IPS-NIHi7 (cell line): ENCODE data around the gene CACNA1C.
"Not testable (repeated sequence)": the region's sequence is repeated elsewhere in the genome, so short reads cannot be mapped to it uniquely, and the experiment has no call there.

Experiments used
- DNase-seq: peaks from one replicate; pipeline ENCODE4 v3.0.0; 2012; ENCODE audit warnings: mixed read lengths; ENCODE audit errors: extremely low spot score

Gene CACNA1C

DNA sequence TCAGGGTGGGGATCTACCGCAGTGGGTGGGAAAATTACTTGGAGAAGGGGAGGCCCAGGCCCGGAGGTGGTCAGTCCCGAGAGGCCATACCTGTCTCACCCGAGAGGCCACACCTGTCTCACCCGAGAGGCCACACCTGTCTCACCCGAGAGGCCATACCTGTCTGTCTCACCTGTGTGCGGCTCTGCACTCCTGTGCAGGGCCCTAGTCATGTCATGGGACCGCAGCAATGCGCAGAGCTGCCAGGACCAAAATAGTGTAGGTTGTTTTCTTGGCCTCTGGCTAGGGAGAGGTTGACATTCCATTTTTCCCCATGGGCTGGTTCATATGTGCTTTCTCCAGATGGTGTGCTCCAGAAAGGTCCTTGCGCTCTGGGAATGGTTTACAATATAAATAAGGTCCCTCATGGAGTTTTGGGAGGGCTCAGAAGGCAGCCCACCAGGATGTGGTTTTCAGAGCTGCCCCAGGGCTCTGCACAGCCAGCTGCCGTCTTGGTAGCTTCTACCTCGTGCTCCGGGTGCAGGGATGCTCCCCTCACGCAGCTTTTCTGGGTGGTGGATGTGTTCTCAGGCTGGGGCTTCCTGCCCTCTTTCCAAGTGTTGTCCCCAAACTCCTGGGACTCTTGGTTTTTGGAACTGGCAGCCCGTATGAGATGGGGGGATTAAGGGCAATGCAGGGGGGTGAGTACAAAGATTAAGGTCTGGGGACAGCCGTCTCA is 58.2 kb downstream of the CACNA1C start:
- DNase-seq: no peak

DNA sequence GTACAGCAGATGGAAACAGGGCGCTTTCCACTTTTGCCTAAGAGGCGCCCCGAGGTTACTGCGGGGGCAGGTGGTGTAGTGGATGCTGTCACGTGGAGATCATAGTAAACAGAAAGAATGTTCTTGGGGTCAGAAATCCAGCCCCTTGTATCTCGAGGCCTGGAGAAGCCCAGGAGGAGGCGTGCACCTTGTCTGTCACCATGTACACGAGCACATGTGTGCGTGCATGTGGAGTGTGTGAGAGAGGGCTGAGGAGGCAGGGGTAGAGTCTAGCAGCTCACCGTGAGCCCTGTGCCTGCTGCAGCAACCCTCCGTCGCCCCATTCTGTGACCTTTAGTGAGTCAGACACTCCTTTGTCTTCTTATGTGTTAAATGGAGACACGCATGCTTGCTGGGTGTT is 59.0 kb downstream of the CACNA1C start:
- DNase-seq: no peak

DNA sequence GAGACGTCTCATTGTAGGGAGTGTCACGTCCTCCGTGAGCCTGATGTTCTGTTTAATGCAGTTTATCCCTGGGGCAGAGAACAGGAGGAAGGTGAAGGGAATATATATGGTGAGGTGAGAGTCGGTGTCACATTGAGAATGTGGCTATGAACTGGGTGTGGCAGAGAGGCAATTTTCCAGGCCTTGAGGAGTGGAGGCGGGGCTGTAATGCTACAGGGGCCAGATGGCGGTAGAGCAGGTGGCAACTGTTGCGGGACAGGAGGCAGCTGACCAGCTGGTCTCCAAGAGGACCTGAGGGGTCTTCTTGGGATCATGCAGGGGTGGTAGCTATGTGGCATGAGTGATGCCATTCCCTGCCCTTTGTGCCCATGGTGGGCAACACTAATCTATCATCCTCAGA is 59.6 kb downstream of the CACNA1C start:
- no peak for DNase-seq

DNA sequence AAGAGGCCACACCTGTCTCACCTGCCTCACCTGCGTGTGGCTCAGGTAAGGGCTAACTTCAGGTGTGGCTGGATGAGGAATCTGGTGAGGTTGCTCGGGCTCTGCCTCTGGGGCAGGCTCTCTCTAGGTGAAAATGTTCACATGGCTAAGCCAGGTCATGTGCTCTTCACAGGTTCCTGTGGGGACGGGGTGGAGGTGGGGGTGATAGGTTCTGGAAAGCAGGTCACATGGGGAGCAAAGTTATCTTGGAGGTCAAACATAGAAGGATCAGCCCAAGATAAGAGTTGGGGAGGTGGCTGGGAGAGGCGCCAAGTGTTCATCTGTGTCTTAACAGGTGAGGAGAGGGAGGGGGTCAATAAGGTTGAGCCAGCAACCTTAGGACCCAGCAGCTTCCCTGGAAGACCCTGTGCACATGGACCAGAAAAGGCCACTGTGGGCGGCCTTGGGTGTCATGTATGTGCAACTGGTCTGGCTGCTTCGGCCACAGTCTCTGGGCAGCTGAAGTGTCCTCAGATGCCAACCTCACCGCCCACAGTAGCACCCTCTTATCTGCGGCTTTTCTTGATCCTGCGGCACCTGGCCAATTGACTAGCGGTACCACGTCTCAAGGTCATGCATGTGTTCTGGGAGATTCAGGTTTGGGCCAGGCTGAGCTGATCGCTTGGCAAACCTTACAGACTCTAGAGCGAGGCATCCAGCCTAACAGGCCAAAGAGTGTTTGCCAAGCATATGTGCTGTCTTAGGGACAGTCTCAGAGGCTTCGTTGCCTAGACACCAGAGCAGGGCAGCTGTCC is 60.5 kb downstream of the CACNA1C start:
- DNase-seq: no peak

DNA sequence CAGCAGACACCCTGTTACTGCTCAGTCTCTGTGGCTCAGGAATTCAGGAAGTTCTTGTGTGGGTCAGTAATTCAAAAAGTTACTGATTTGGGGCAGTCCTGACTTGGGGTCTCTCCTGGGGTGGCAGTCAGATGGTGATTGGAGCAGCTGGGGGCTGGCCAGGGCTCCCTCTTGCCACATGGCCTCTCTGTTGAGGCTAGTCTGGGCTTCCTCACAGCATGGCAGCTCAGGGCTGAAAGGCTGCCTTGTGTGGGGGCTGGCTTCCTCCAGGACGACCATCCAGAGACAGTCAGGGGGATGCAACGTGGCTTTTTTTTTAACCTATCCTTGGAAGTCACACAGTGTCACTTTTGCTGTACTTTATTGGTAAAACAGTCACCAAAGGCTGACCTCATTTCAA is 61.3 kb downstream of the CACNA1C start:
- DNase-seq: no peak

DNA sequence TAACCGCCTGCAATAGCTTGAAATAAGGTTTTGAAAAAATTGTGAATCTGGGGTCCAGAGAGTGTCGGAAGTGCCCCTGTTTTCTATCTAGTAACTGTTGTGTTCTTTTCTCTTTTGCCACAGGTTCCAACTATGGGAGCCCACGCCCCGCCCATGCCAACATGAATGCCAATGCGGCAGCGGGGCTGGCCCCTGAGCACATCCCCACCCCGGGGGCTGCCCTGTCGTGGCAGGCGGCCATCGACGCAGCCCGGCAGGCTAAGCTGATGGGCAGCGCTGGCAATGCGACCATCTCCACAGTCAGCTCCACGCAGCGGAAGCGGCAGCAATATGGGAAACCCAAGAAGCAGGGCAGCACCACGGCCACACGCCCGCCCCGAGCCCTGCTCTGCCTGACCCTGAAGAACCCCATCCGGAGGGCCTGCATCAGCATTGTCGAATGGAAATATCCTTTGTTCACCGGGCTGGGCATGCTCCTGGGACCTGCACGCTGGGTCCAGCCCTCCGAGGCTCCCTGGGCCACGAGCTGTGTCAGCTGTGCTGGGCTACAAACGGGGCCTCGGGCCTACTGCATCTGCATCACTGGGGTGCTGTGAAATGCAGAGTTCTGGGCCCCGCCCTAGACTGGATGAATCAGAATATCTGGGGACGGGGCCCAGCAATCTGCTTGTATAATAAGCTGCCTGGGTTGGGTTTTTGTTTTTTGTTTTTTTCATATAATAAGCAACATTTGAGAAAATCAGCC is 62.5 kb downstream of the CACNA1C start:
- DNase-seq: no peak

DNA sequence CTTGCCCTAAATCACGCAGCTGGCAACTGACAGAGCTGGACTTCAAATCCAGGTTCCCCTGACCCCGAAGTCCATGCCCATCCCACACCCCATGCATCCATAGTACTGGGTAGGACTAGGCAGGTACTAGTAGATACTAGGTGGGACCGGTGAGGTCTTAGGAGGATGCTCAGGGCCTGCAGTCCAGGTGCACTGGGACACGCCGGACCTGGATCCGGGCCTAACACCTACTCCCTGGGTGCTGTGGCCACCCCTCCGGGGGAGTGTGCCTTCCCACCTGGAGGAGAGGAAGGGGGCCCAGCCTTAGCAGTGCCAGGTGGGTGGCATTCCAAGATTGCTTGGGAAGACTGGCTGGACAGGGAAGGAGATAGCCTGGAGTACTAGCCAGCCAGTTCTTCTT is 64.8 kb downstream of the CACNA1C start:
- DNase-seq: no peak

DNA sequence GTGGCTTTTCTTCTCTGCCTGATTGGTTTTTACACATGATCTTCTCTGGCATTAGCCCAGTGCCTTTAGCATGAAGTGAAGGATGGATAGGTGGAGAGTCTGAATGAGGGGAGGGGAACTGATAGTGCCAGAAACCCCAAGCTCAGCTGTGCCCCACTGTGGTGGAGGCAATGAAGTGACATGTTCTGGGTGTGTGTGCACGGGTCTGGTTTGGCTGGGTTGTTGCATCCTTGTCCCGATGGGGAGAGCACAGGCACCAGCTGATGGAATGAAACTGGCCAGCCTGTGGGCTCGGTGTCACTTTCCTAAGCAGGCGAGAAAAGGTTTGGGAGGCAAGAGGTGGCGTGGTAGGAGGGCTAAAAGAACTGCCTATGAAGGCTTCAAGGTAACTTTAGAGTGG is 65.3 kb downstream of the CACNA1C start:
- DNase-seq: peak; percentile 37

DNA sequence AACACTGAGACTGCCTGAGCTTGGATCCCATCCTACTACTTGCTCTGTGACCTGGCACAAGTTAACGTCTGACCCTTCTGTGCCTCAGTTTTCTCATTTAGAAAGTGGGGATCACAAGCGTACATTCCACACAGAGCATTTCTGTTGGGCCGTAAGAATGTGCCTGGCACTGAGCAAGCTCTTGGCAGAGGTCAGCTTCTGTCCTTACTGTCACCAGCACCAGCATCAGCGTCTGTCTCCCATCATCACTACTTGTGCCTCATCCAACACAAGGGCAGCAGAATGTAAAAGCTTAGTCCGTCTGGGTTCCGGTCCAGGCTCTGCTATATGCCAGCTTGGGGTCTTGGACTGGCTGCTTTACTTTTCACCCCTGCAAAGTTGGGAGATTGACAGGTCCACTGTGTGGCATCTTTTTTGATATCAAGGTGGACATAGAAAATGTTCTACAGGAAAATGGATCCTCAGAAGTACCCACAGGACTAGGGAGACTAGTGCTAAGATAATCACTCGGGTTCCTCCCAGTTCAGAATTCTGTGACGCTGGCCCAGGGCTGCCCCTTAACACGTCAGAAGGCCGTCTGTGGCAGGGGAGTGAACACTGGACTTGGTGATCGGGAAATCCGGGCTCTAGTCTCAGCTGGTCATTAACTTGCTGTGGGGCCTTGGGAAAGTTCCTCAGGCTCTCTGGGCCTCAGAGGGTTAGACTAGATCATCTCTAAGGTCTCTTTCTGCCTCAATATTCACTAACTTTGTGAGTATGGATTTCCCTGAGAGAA is 65.9 kb downstream of the CACNA1C start:
- DNase-seq: no peak

DNA sequence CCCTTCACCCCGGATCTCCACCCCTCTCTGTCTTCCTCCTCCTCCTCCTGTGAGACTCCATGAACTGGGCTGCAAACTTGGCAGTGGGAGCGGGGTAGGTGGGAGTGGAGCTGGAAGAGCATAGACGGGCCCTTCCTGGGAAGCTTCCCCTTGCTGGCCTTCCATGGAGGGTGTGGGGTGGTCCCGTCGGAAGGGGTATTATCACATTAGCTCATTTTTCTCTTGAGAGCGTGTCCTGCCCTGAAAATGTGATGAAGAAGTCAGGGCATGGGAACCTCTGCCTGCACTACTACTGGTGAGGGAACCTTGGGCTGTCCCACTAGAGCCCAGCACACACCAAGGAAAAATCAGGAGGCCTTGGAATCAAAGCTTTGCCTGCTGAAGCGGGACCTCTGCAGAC is 66.5 kb downstream of the CACNA1C start:
- no peak for DNase-seq

DNA sequence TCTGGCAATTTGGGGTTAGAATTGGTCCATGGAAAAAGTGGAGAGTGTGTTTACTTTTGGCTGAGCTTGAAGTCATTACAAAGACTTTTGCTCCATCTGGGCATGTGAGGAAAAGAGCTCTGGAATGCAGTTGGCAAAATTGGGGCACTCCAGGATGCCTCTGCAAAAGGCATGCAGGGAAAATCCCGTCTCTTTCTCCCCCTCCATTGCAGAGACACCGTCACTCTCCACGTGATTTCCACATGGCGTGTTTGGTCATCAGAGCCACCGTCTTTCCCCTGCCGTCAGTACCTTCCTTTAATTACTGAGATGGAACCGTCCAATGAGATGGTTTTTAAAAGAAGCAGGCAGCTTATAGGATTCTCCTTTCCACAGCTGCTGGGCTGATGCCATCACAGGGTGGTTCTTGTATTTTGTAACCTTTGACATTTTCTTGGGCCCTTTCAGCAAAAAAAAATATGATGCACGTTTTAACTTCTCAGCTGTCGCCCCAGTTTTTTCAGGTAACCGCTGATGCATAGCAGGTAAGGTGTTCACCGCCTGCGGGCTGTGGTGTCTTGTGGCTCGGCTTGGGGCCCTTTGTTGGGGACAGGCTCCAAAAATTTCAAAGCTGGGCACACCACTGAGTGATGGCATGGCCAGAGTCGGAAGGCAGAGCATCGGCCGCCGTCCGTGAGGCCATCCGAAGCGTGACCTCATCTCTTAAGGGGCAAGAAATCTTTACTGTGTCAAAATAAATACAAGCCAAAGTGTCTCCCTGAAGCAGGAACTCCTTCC is 68.4 kb downstream of the CACNA1C start:
- no peak for DNase-seq

DNA sequence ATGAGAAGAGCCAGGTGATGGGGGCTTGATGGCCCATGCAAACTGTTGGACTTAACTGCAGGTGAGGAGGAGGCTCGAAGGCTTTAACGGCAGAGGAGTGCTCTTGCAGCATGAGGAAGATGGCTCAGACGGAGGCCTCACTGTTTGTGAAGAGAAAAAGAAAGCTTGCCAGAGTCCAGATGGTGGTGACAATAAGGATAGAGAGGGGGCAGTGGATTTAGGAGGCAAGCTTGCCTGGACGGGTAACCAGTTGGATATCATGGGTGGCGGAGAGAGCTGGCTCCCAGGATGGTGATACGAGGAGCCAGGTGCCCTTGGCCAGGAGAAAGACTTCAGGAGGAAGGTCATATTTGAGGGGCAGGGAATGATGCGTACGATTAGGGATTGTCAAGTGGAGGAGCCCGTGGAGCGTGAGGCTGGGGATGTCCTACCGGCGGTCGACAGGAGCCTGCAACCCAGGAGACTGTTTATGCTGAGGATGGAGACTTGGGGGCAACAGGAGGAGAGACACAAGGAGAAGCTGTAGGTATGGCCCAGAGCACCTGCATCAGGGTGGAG is 71.8 kb downstream of the CACNA1C start:
- no peak for DNase-seq

DNA sequence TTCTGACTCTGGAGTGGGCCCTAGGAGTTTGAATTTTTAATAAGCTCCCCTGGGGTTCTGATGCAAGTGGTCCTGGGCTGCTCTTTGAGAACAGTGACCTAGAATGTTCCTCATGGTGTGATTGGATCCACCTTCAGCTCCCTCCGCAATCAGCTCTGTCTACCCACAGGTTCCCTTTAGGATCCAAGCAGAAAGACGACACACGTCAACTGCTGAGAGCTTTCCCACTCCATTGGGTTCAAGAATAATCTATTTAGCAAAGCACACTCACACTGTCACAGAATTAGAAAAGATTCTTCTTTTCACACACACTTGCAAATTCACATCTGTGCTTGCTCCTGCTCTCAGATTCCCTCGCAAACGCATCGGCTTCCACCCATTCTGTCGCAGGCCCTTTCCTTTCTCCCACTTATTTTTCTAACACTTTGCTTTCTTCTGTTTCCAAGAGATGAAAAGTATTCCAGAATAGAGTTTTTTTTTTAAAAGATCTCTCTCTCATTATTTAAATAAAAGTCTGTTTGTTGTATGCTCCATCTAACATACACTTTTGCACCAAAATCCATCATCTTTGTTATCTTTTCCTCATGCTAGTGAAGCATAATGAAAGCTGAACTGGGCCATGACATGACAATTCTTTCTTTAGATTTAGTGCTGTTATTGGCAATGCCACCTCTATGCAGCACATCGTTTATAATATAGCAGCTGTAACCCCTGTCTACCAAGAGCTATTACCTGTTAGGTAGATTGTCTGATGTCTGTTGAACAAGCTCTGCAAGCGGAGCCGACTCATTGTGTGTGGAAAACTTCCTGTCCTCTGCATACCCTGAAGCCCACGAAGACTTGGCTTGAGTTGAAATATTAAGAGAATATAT is 73.1 kb downstream of the CACNA1C start:
- no peak for DNase-seq

DNA sequence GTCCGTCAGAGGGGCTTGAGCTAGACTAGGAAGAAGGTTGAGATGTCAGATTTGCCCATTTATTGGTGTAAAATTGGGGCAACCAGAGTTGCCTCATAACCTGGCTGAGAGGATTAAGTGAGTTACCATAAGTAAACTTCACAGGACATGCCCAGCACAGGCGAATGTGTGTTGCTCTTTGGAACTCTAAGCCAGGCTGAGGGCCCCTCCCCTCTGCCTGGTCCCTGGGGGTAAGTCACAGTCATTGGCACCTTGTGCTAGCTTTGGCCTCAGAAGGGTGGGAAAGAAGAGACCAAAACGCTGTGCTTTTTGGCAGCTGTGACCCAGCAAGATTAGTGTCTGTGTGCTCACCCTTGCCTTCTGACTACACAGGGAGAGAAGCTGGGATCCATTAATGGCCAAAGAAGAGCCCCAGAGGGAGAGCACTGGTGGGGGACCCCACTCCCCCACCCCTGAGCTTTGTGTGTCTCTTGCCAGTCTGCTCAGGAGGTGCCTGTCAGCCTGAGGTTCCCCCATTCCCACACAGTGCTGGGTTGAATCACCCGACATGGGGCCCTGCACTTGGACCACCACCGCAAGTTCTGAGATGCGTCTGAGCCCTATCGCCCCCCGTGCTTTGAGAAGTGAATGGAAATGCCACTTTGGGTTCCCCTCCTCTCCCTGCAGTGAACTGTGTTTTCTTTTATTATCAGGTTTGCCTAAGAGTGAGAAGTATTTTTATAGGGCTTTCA is 74.1 kb downstream of the CACNA1C start:
- DNase-seq: no peak

DNA sequence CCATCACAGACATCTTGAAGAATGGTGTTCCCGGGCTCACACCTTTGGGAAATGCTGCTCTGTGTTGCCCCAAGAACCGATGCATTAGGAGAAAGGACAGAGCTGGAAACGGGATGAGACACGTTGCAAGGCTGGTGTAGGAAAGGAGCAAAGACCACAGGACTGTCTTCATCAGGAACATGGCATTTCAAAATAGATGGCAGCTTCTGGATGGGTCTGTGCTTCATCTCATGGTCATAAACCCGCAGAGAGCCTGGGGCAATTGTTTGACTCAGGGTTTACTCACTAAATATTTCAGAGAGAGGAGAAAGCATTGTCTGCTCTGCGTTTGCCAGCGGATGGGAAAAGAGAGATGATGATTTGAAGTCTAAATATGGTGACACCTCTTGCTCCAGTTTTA is 76.3 kb downstream of the CACNA1C start:
- DNase-seq: no peak

DNA sequence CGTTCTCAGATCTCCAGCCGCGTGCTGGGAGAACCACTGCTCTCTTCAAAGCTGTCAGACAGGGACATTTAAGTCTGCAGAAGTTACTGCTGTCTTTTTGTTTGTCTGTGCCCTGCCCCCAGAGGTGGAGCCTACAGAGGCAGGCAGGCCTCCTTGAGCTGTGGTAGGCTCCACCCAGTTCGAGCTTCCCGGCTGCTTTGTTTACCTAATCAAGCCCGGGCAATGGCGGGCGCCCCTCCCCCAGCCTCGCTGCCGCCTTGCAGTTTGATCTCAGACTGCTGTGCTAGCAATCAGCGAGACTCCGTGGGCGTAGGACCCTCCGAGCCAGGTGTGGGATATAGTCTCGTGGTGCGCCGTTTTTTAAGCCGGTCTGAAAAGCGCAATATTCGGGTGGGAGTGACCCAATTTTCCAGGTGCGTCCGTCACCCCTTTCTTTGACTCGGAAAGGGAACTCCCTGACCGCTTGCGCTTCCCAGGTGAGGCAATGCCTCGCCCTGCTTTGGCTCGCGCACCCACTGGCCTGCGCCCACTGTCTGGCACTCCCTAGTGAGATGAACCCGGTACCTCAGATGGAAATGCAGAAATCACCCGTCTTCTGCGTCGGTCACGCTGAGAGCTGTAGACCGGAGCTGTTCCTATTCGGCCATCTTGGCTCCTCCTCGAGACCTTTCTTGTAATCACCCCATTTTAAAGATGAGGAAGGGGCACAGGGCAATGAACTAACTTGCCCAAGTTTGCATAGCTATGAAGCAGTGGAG is 83.1 kb downstream of the CACNA1C start:
- DNase-seq: not testable (repeated sequence)

DNA sequence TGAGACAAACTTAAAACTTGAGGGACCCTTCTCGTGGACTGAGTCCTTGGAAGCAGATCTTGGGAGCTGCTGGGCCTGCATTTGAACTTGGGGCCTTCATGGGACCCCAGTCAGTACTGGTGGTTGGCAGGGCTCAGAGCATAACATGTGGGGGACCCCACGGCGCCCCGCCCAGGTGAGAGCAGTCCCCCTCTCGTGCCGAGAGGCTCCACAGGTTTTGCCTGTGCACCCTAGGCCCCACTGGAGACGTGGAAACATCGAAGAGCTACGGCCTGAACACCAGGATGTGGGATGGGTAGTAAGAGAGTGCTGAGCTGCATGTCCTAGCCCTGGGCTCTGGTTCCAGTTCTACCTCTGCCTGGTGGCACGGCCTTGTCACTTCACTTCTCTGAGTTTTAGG is 84.1 kb downstream of the CACNA1C start:
- DNase-seq: no peak

DNA sequence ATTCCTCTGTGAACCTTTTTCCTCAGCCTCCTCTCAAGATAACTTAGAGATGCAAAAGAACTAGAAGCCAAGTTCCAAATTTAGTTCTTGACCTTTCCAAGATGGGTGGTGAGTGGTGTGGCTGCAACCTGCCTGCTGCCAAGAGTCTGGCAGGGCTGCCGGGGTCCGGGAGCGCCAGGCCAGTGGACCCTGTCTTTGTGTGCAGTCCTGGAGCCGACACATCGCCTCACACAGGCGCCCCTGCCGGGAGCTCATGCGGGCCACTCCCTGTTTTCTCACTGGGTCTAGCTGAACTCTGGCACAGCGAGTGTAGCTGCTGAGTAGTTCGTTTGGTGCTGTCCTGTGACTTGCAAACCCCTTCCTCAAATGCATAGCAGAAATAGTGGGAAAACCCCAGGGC is 84.9 kb downstream of the CACNA1C start:
- DNase-seq: no peak
